ENCODE results near the gene C18orf63. TPM values are rescaled to one million over a fixed set of nuclear protein-coding genes. Genes with fewer than 3 reads are reported as not detected.

The C18orf63 gene
- total and polyA plus RNA-seq, 2 of the 4 experiments (the other 2 are of a cell fraction) = not detected

GRCh38 chr18:74315464-74316256 lies at the start of gene C18orf63 (continued):
- TF ChIP-seq USF2 (IDR thresholded peaks at IDR 0.05; ENCODE audit: low read depth, low read length) = no peak

GRCh38 chr18:74266161-74266560 lies 49.5 kb upstream of the C18orf63 start:
- DNase-seq = peak; percentile 67
- Histone ChIP-seq H2AK5ac (ENCODE audit: low read depth, low read length) (no peak overlapping the region), H4K91ac (ENCODE audit: insufficient read depth, low read depth, low read length) (no peak overlapping the region), H2AK9ac (replicated peaks; ENCODE audit: low read depth, low read length, poor library complexity) (no peak overlapping the region), H2BK20ac (ENCODE audit: low read depth, low read length) (no peak overlapping the region), H3K9me3 (ENCODE audit: control insufficient read depth, insufficient read depth, low read length) (no peaks in the 10 kb centered on the region), H3K23ac (ENCODE audit: low read depth, low read length) (no peak overlapping the region), H3K27ac (ENCODE audit: insufficient read depth, low read length) (no peak overlapping the region), H2BK120ac (ENCODE audit: low read depth, low read length) (no peak overlapping the region), H2BK5ac (ENCODE audit: low read depth, low read length, poor library complexity, severe bottlenecking) (no peak overlapping the region), H3K14ac (replicated peaks; ENCODE audit: low read depth, low read length) (no peak overlapping the region), H3K4me3 (ENCODE audit: insufficient read depth, low read depth, low read length) (no peak overlapping the region), H3K56ac (ENCODE audit: extremely low read depth, insufficient read depth, low read length) (no peak overlapping the region), H2AFZ (replicated peaks; ENCODE audit: low read length, poor library complexity) (no peak overlapping the region), H3K9ac (ENCODE audit: low read depth, low read length) (no peak overlapping the region), H3K79me1 (ENCODE audit: low read depth in 1 of 2, low read length in 2 of 2) (peaks cover 0 to 3% of the 10 kb centered on the region in 2 experiments; a peak in 2 of 4 replicates), H4K8ac (ENCODE audit: low read depth in 2 of 2, low read length in 2 of 2) (no peak overlapping the region), H3K27me3 (ENCODE audit: control insufficient read depth, insufficient read depth, low read length) (no peaks in the 10 kb centered on the region), H3K4me2 (ENCODE audit: low read depth, low read length) (no peak overlapping the region), H3K18ac (ENCODE audit: low read depth, low read length) (no peak overlapping the region), H4K20me1 (ENCODE audit: insufficient read depth, low read length) (no peaks in the 10 kb centered on the region; the same call in 1 of the 2 replicates), H3K9me1 (ENCODE audit: insufficient read depth, low read length) (no peaks in the 10 kb centered on the region), H2BK15ac (ENCODE audit: low read depth, low read length) (no peak overlapping the region), H3K4me1 (ENCODE audit: control insufficient read depth, insufficient read depth, low read length) (peaks cover 1% of the 10 kb centered on the region), H3K36me3 (ENCODE audit: control insufficient read depth, insufficient read depth, low read length) (peaks cover 6% of the 10 kb centered on the region; the same call in 1 of the 2 replicates), H4K5ac (ENCODE audit: low read depth, low read length) (no peak overlapping the region), H3K4ac (ENCODE audit: low read depth, low read length) (no peak overlapping the region)
- in situ Hi-C loops (cut with MboI; ENCODE audit: low sequenced_read_pairs) = no loop called here
- CTCF ChIA-PET = no interaction called here
- no peak for TF ChIP-seq MXI1 (IDR thresholded peaks at IDR 0.05; ENCODE audit: borderline replicate concordance, low read depth, low read length)
- 0 out of 2 replicates have a peak, but pooled peaks have one; percentile 38 for TF ChIP-seq FOS (IDR thresholded peaks at IDR 0.05; ENCODE audit: low read depth, low read length)
- intact Hi-C loops (cut with micrococcal nuclease) = no loop called here
- ATAC-seq (ENCODE audit: low read depth) = no peak
- POLR2A ChIA-PET (ENCODE audit: unreplicated experiment) = no interaction called here
- BruUV-seq (replicated peaks) = no TSS peak
- dilution Hi-C loops (cut with HindIII; ENCODE audit: low sequenced_read_pairs, unreplicated experiment) = no loop called here
- WGBS, 2 experiments (ENCODE audit: extremely low coverage in 2 of 2, insufficient read length in 1 of 2) = 80% methylated on average over 1 of the region's 9 CpGs; no CpG with 5 or more reads in 1 of the 2 experiments

Data from IMR-90 (cell line).